GM19455 (cell line): ENCODE results near the gene USP40.

ENCODE experiments used
- ATAC-seq: cut with Tn5 transposase; IDR thresholded peaks from one replicate; pipeline ENCODE4 v1.9.1; 2021; ENCODE audit not compliant: unreplicated experiment

The USP40 gene

DNA sequence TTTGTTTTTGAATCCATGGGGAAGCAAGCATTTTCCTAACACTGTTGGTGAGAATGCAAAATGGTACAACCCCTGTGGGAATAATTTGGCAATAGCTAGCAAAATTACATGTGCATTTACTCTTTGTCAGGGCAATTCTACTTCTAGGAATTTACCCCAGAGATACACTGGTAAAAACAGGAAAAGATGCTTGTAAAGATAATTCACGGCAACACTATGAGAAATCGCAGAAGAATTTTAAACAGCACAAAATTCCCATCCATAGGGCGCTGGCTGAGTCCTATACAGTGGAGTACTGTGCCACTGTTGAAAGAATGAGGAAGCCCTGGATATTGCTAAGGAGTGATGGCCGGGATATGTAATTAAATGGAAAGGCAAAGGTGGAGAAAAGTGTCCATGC, 136.5 kb downstream of the USP40 start:
- no peak for ATAC-seq

DNA sequence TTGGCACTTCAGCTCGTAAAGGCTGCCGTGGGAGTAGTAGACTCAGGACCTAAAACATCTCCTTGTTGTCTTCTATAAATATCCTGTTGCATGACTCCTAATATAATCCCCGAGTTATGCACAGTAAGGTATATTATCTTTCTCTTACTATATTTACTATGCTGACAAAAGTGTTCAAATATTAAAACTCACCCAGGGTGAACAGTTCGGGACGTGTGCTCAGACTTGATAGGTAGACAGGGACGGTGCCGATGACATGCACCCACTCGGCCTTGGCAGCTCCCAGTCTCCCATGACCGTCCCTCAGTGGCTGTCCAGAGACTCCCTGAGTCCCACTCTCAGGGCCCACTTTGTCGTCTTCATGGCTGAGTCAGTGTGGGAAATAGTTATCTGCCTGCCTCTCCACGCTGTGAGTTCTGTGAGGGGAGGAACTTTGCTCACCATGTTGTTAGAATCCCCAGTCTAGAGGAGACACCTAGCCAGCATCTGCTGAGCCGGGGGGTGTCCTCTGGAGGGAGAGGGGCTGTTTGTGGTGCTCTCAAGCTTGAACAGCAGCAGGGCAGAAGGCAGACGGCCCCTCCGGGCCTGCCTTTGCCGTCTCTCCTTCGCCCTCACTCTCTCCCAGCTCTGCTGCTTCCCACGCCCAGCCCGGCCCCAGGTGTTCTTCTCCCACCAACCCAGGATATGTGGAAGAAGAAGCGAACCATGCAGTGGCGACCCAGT, 137.2 kb downstream of the USP40 start:
- no peak for ATAC-seq

DNA sequence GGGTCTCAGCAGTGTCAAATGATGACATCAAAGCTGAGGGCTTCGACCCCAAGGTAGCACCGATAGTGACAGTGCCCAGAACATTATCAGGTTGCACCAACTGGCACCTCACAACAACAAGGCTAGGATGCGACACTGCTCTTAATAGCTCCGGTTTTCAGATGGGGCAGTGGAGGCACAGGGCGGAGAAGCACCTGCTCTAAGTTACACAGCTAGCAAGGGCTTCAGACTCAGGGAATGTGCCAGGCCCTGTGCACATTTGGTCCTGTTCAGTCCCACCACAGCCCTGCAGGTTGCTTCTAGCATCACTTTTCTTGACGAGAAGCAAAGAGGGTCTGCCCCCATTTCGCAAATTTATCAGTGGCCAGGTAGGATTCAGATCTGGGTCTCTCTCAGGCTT, 138.1 kb downstream of the USP40 start:
- ATAC-seq: no peak

DNA sequence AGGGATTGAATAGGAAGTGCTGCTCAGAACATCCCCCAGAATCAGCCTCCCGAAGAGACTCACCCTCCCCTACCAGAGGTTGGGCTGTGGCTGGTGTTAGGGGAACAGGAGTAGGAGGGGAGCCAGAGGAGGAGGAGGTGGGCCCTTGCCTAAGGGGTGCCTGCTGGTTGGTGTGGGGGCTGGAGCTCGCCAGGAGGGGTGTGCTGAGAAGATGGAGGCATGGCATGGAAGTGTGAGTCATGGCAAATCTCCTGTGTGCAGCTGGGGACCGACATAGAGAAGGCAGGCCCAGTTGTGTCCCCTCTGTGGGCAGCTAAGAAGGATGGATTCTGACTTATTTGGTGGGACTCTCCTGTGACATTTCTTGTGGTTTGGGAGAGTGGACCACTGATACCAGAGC, 138.6 kb downstream of the USP40 start:
- no peak for ATAC-seq

DNA sequence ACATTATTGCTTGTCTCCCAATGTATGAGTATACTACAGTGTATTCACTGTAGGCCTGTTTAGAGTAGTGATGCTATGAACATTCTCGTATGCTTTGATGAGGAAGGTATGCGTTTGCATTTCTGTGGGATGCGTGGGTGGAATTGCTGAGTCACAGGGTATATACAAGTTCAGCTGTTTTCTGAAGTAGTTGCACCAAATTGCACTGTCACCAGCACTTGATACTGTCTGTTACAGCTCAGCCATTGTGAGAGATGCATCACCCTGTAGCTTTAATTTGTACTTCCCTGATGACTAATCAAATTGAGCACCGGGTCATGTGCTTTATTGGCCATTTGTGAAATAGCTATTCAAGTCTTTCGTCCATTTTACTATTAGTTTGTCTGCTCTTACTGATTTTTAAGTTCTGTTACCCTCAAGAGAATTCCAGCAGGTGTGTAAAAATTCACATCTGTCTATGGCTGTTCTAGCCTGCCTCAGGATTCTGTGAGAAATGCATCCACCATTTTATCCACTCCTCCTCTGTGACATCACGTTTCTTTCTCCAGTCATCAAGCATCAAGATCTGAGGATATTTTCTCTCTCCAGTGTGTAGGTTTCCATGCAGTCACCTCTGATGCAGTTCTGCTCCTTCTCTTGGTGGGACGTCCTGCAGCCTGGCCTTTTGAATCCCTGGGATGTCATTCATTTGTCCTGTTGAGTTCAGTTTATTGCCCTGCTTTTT, 139.8 kb downstream of the USP40 start:
- no peak for ATAC-seq
